HL-60 (cell line): ENCODE data around the gene CEND1.

Experiments
- CTCF ChIP-seq: IDR thresholded peaks from one replicate; pipeline ENCODE4 v1.5.1; 2011; ENCODE audit warnings: low read length, control low read depth, inconsistent platforms; ENCODE audit not compliant: insufficient read depth
- GABPA ChIP-seq: IDR thresholded peaks from 2 replicates; pipeline ENCODE4 v1.6.1; 2012; ENCODE audit warnings: low read depth
- POLR2AphosphoS5 ChIP-seq: IDR thresholded peaks from 2 replicates; pipeline ENCODE4 v1.6.1; 2012; ENCODE audit warnings: low read depth
- SPI1 ChIP-seq: IDR thresholded peaks from 2 replicates; pipeline ENCODE4 v1.6.1; 2012; ENCODE audit warnings: low read depth, mild to moderate bottlenecking, borderline replicate concordance
- TF ChIP-seq, protein P1 (sequence below): IDR thresholded peaks from 2 replicates; pipeline ENCODE4 v1.6.1; 2012; ENCODE audit warnings: low read depth; ENCODE audit not compliant: insufficient replicate concordance

- TF ChIP-seq CTCF (no peak), GABPA (no peak), SPI1 (no peak), POLR2AphosphoS5 (no peak)
- TF ChIP-seq, protein P1, sequence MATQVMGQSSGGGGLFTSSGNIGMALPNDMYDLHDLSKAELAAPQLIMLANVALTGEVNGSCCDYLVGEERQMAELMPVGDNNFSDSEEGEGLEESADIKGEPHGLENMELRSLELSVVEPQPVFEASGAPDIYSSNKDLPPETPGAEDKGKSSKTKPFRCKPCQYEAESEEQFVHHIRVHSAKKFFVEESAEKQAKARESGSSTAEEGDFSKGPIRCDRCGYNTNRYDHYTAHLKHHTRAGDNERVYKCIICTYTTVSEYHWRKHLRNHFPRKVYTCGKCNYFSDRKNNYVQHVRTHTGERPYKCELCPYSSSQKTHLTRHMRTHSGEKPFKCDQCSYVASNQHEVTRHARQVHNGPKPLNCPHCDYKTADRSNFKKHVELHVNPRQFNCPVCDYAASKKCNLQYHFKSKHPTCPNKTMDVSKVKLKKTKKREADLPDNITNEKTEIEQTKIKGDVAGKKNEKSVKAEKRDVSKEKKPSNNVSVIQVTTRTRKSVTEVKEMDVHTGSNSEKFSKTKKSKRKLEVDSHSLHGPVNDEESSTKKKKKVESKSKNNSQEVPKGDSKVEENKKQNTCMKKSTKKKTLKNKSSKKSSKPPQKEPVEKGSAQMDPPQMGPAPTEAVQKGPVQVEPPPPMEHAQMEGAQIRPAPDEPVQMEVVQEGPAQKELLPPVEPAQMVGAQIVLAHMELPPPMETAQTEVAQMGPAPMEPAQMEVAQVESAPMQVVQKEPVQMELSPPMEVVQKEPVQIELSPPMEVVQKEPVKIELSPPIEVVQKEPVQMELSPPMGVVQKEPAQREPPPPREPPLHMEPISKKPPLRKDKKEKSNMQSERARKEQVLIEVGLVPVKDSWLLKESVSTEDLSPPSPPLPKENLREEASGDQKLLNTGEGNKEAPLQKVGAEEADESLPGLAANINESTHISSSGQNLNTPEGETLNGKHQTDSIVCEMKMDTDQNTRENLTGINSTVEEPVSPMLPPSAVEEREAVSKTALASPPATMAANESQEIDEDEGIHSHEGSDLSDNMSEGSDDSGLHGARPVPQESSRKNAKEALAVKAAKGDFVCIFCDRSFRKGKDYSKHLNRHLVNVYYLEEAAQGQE = no peak
Measured at GRCh38 chr11:790721-791564, 1.1 kb upstream of the CEND1 start.
